Measurements from ENCODE around the gene C6orf89.

Gene C6orf89

DNA sequence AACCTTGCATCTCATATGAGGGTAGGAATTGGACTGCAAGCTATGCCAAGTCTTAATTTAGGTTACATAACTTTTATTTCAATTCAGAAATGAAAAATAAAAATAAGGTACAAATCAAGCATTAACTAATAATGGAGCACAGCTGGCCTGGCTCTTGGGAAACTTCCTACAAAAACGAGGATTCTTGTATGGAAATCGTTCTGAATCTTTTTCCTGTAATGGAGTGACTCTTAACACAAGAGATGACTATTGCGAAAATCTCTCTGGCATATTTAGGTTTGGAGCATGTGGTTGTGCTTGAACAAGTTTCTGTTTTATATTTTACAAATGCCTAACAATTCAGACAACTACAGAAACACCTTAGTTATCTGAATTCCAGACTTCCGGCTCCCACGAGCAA lies 34.8 kb downstream of the C6orf89 start:
- Histone ChIP-seq H3K4me1 (ENCODE audit: control insufficient read depth, insufficient read depth, low read length) (peaks cover 21% of the 10 kb centered on the region), H3K36me3 (ENCODE audit: control insufficient read depth, insufficient read depth, low read length) (no peaks in the 10 kb centered on the region), H3K9ac (ENCODE audit: low read length) (no peak overlapping the region), H3K27me3 (ENCODE audit: control insufficient read depth, insufficient read depth, low read length) (no peaks in the 10 kb centered on the region), H3K9me3 (ENCODE audit: control insufficient read depth, low read length) (no peaks in the 10 kb centered on the region), H3K4me3 (ENCODE audit: low read length) (no peak overlapping the region)

DNA sequence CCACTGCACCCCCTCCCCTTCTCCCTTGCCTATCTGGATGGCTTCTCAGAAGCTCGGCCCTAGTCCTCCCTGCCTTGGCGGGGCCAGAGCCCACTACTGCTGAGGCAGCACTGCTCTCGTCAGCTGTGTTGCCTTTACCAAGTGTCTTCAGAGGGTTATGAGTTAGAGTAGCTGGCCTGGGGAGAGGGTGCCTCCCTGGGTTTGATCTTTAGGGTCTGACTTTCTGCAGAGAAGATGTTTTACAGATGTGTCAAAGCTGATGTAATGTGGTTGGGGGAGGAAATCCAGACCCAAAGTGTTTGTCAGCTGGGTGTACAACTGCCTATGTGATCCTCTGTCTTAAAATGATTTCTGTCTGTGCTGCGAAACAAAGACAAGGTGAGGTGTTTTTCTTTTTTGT lies 38.4 kb downstream of the C6orf89 start:
- Histone ChIP-seq H3K4me1 (ENCODE audit: control insufficient read depth, insufficient read depth, low read length) (peaks cover 10% of the 10 kb centered on the region), H3K36me3 (ENCODE audit: control insufficient read depth, insufficient read depth, low read length) (no peaks in the 10 kb centered on the region), H3K9me3 (ENCODE audit: control insufficient read depth, low read length) (no peaks in the 10 kb centered on the region), H3K27me3 (ENCODE audit: control insufficient read depth, insufficient read depth, low read length) (no peaks in the 10 kb centered on the region), H3K4me3 (ENCODE audit: low read length) (no peak overlapping the region), H3K9ac (ENCODE audit: low read length) (no peak overlapping the region)

DNA sequence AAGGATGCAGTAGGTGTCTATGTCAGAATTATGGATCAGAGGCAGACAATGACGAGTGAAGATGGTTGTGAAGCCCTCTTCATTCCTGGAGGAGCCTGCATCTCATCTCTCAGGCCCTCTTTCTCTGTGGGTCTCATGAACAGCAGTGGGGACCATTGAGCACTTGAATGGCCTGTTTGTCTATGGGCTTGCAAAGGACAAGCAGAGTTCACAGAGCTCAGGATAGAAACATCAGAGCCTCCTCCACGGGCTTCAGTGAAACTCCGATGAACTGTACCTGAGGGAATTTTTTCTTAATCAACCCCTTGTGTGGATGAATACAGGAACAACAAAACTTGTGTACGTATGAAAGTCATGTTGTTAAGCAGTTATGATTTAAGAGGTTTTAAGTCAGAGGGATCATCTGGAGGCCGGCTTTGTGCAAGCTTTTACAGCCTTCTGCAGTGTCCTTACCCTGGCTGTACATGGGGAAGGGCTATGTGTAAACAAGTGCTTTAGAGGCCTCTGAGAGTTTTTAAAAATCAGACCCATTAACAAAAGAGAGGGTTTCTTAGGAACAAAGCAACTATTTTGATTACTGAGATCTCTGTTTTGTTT lies 39.1 kb downstream of the C6orf89 start:
- Histone ChIP-seq H3K9me3 (ENCODE audit: control insufficient read depth, low read length) (no peaks in the 10 kb centered on the region), H3K36me3 (ENCODE audit: control insufficient read depth, insufficient read depth, low read length) (no peaks in the 10 kb centered on the region), H3K4me1 (ENCODE audit: control insufficient read depth, insufficient read depth, low read length) (peaks cover 6% of the 10 kb centered on the region), H3K4me3 (ENCODE audit: low read length) (no peak overlapping the region), H3K27me3 (ENCODE audit: control insufficient read depth, insufficient read depth, low read length) (no peaks in the 10 kb centered on the region), H3K9ac (ENCODE audit: low read length) (no peak overlapping the region)

DNA sequence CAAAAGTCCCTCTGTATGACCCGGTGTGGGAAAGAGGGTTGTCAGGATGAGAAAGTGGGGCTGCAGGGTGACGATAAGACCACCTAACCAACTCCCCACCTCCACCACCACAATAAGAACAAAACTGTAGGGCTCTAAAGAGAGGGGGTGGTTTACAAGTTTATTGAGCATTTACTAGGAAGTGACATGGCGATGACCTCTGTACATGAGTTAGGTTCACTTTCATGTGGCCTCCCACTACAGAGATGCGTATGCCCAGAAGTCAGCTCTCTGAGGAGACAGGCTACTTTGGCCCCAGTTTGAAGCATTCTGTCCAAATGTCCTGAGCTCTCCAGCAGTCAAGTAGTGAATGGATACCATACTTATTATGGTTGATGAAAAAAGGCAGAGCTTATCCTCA lies 40.1 kb downstream of the C6orf89 start:
- H3K9ac ChIP-seq (ENCODE audit: low read length) = no peak overlapping the region
- H3K9me3 ChIP-seq (ENCODE audit: control insufficient read depth, low read length) = no peaks in the 10 kb centered on the region
- H3K4me3 ChIP-seq (ENCODE audit: low read length) = no peak overlapping the region
- no peaks in the 10 kb centered on the region for H3K27me3 ChIP-seq (ENCODE audit: control insufficient read depth, insufficient read depth, low read length)
- H3K36me3 ChIP-seq (ENCODE audit: control insufficient read depth, insufficient read depth, low read length) = no peaks in the 10 kb centered on the region
- H3K4me1 ChIP-seq (ENCODE audit: control insufficient read depth, insufficient read depth, low read length) = no peaks in the 10 kb centered on the region

DNA sequence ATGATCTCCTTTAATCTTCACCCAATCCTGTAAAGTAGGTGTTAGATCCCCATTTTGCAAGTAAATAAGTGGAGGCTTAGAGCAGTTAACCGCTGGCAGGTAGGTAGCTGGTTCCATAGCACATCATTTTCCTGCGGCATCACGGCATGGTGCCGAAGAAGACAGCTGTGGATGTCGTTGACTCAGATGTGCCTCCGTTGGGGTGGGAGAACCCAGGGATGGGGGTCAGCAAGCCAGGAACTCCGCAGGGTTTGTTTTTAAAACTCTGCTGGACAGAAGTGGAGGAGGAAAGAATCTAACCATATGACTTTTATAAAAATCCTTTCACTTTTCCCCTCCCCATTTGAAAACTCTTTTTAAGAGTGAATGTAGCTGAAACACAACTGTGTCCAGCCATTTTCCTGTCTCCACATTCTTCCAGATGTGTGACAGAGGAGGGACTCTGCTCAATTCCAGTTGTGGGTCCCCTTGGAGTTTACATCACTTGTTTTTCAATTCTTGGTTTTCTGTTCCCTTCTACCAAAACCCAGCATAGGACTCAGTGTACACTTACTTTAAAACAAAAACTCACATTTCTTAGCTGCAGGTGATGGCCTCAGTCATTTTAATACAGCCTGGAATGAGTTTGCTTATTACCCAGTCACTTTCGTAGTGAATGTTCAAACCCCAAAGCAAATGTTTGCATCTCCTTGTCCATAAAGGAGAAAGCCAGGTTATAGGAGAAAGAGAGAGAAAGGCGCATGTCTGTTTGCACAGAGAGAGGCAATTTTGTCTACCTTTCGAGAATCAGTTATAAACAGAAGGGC lies 41.2 kb downstream of the C6orf89 start:
- Histone ChIP-seq H3K27me3 (ENCODE audit: control insufficient read depth, insufficient read depth, low read length) (no peaks in the 10 kb centered on the region), H3K9ac (ENCODE audit: low read length) (no peak overlapping the region), H3K9me3 (ENCODE audit: control insufficient read depth, low read length) (no peaks in the 10 kb centered on the region), H3K36me3 (ENCODE audit: control insufficient read depth, insufficient read depth, low read length) (no peaks in the 10 kb centered on the region), H3K4me3 (ENCODE audit: low read length) (no peak overlapping the region), H3K4me1 (ENCODE audit: control insufficient read depth, insufficient read depth, low read length) (no peaks in the 10 kb centered on the region)

DNA sequence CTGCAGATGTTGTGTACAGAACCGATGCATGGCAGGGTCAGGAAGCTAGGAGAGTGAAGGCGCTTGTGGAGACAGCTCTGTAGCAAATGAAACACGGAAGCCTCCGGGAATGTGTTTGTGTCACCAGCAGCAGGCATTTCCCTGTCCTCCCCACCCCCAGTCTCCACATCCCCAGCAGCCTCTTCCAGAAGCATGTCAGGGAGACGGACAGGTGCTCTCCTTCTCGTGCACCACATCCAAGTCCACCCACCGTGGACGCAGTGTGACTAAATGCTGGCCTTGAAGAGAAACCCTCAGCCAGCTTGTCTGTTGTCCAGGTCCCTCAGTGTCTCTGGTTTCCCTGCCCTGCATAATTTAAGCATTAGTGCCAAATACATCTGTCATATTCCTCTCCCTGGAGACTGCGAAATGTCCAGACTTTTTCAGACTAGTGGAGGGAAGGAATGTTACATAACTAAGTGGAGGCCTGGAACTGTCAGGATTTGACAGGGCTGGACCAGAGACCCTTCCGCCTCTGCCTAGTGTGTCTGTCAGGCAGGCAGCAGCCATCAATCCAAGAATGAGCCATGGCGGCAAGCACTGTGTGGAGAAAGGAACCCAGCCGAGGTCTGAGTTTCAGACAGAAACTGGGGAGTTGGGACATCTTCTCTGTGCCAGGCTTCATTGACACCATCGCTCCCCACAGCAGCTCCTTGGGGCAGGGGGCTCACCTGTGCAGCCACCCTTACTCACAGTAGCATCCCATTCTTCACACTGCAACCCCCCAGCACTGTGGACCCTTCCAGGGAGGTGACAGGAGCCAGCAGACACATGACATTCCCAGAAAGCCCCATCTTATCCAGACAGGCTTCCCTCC lies 42.2 kb downstream of the C6orf89 start:
- H3K9ac ChIP-seq (ENCODE audit: low read length) = no peak overlapping the region

DNA sequence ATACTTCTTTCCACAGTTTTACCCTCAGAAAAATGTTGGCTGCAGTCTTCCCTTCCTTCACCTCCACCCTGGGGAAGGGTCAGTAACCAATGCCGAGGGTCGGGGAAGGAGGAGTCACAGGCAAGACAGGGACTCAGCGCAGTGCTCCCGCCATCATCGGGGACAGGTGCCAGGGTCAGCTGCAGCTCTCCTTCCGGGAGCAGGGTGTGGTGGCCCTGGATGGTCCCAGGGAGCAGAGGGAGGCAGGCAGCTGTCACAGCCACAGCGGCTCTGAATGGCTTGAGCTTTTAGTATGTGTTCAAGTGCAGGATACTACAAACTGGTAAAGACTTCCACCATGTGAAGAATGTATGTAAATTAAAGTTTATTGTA lies 42.8 kb downstream of the C6orf89 start:
- no peak overlapping the region for H3K9ac ChIP-seq (ENCODE audit: low read length)

More for the DNA sequence above, 42.2 kb downstream of the C6orf89 start:
- Histone ChIP-seq H3K9me3 (ENCODE audit: control insufficient read depth, low read length) (no peaks in the 10 kb centered on the region), H3K27me3 (ENCODE audit: control insufficient read depth, insufficient read depth, low read length) (no peaks in the 10 kb centered on the region), H3K4me3 (ENCODE audit: low read length) (no peak overlapping the region), H3K4me1 (ENCODE audit: control insufficient read depth, insufficient read depth, low read length) (no peaks in the 10 kb centered on the region), H3K36me3 (ENCODE audit: control insufficient read depth, insufficient read depth, low read length) (no peaks in the 10 kb centered on the region)

DNA sequence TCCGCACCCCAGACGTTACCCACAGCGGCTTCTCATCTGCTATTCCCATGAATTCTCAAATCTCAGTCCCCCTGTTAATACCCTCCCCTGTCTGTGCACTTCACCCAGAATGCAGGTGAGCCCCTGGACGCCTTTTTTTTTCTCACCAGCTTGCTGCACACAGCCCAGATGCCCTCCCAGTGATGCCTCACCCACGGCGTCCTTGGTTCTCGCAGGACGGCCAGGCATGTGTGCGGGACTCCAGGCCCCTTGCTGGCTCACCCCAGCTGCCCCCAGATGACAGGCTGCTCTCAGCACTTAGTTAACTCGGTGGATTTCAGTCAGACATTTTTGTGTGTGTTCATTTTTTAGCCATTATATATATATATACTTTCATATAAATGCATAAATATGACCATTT lies 43.4 kb downstream of the C6orf89 start:
- Histone ChIP-seq H3K4me1 (ENCODE audit: control insufficient read depth, insufficient read depth, low read length) (no peaks in the 10 kb centered on the region), H3K9ac (ENCODE audit: low read length) (no peak overlapping the region), H3K9me3 (ENCODE audit: control insufficient read depth, low read length) (no peaks in the 10 kb centered on the region), H3K36me3 (ENCODE audit: control insufficient read depth, insufficient read depth, low read length) (no peaks in the 10 kb centered on the region), H3K4me3 (ENCODE audit: low read length) (no peak overlapping the region), H3K27me3 (ENCODE audit: control insufficient read depth, insufficient read depth, low read length) (no peaks in the 10 kb centered on the region)

More for the DNA sequence above, 42.8 kb downstream of the C6orf89 start:
- Histone ChIP-seq H3K4me1 (ENCODE audit: control insufficient read depth, insufficient read depth, low read length) (no peaks in the 10 kb centered on the region), H3K36me3 (ENCODE audit: control insufficient read depth, insufficient read depth, low read length) (no peaks in the 10 kb centered on the region), H3K27me3 (ENCODE audit: control insufficient read depth, insufficient read depth, low read length) (no peaks in the 10 kb centered on the region), H3K9me3 (ENCODE audit: control insufficient read depth, low read length) (no peaks in the 10 kb centered on the region), H3K4me3 (ENCODE audit: low read length) (no peak overlapping the region)

DNA sequence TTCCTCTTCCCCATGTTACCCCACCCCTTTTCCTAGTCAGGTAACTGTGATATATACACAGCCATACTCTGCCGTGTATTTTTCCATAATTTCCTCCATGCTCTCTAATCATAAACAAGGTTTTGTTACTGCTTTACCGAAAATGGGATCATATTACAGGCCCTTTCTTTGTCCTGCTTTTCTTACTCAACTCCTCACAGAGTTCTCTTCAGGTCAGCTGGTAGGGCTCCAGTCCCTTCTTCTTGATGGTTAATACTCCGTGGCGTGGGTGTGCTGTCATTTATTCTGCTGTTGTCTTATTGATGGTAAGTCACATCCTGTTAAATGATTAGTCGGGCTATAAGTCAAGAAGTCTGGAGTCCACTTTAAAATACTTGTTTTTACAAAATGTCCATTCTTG lies 43.9 kb downstream of the C6orf89 start:
- no peaks in the 10 kb centered on the region for H3K9me3 ChIP-seq (ENCODE audit: control insufficient read depth, low read length)
- no peaks in the 10 kb centered on the region for H3K36me3 ChIP-seq (ENCODE audit: control insufficient read depth, insufficient read depth, low read length)
- no peak overlapping the region for H3K9ac ChIP-seq (ENCODE audit: low read length)
- no peaks in the 10 kb centered on the region for H3K27me3 ChIP-seq (ENCODE audit: control insufficient read depth, insufficient read depth, low read length)
- H3K4me1 ChIP-seq (ENCODE audit: control insufficient read depth, insufficient read depth, low read length) = no peaks in the 10 kb centered on the region
- no peak overlapping the region for H3K4me3 ChIP-seq (ENCODE audit: low read length)

DNA sequence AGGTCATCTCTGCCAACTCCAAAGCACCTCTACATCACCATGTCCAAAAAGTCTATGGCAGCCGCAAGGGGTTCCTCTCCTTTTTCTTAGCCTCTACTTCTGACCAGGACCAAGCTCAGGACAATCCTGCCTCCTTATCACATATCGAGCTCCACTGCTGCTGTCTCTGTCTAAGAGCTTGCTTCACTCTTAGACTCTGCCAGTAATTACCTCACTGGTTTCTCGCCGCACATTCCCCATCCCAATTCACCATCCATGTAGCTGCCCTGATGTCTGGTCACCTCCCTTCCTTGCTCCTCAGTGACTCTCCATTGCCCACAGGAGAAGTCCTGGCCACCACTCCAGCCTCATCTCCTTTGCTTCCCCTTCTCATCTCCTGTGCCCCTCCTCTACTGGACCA lies 44.7 kb downstream of the C6orf89 start:
- no peak overlapping the region for H3K9ac ChIP-seq (ENCODE audit: low read length)
- no peaks in the 10 kb centered on the region for H3K27me3 ChIP-seq (ENCODE audit: control insufficient read depth, insufficient read depth, low read length)

DNA sequence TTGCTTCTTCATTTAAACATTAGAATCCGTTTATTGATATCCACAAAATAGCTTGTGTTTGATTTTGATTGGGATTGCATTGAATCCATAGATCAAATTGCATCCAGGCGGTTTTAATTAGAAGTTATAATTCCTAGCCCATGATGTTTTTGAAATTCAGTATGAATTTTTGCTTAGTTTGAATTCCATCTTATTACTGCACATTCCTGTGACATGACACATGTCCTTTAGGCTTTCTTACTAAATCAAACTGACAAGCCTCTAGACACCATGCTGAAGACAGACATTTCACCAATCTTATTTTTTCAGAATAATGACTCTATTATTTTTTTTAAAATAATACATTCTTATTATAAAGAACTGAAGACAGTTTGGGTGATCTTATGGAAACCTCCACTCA lies 47.4 kb downstream of the C6orf89 start:
- Histone ChIP-seq H3K27me3 (ENCODE audit: control insufficient read depth, insufficient read depth, low read length) (no peaks in the 10 kb centered on the region), H3K36me3 (ENCODE audit: control insufficient read depth, insufficient read depth, low read length) (no peaks in the 10 kb centered on the region), H3K9ac (ENCODE audit: low read length) (no peak overlapping the region), H3K4me3 (ENCODE audit: low read length) (no peak overlapping the region), H3K4me1 (ENCODE audit: control insufficient read depth, insufficient read depth, low read length) (no peaks in the 10 kb centered on the region), H3K9me3 (ENCODE audit: control insufficient read depth, low read length) (no peaks in the 10 kb centered on the region)

More for the DNA sequence above, 44.7 kb downstream of the C6orf89 start:
- Histone ChIP-seq H3K4me3 (ENCODE audit: low read length) (no peak overlapping the region), H3K9me3 (ENCODE audit: control insufficient read depth, low read length) (no peaks in the 10 kb centered on the region), H3K36me3 (ENCODE audit: control insufficient read depth, insufficient read depth, low read length) (no peaks in the 10 kb centered on the region), H3K4me1 (ENCODE audit: control insufficient read depth, insufficient read depth, low read length) (no peaks in the 10 kb centered on the region)

DNA sequence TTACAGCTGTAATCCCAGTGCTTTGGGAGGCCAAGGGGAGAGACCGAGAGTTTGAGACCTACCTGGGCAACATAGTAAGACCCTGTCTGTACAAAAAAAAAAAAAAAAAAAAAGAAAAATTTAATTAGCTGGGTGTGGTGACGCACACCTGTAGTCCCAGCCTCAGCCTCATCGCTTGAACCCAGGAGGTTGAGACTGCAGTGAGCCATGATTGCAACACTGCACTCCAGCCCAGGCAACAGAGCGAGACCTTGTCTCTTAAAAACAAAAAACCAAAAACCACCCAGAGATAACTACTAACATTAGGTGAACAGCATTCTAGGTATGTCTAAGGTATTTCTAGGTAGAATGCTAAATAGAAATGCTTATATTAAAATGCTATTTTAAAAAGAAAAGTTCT lies 47.8 kb downstream of the C6orf89 start:
- Histone ChIP-seq H3K9ac (ENCODE audit: low read length) (no peak overlapping the region), H3K4me1 (ENCODE audit: control insufficient read depth, insufficient read depth, low read length) (no peaks in the 10 kb centered on the region), H3K9me3 (ENCODE audit: control insufficient read depth, low read length) (no peaks in the 10 kb centered on the region), H3K27me3 (ENCODE audit: control insufficient read depth, insufficient read depth, low read length) (no peaks in the 10 kb centered on the region), H3K36me3 (ENCODE audit: control insufficient read depth, insufficient read depth, low read length) (no peaks in the 10 kb centered on the region), H3K4me3 (ENCODE audit: low read length) (no peak overlapping the region)

Measured in mucosa of stomach (tissue), 1 donor.